Endothelial cell of hepatic sinusoid (primary cell): ENCODE results near the gene SATB2.

Experiments used
- in situ Hi-C: cut with HindIII; loops from 2 replicates; pipeline ENCODE4 v1.10.0; 2017; ENCODE audit warnings: low sequenced_read_pairs

Gene SATB2

DNA sequence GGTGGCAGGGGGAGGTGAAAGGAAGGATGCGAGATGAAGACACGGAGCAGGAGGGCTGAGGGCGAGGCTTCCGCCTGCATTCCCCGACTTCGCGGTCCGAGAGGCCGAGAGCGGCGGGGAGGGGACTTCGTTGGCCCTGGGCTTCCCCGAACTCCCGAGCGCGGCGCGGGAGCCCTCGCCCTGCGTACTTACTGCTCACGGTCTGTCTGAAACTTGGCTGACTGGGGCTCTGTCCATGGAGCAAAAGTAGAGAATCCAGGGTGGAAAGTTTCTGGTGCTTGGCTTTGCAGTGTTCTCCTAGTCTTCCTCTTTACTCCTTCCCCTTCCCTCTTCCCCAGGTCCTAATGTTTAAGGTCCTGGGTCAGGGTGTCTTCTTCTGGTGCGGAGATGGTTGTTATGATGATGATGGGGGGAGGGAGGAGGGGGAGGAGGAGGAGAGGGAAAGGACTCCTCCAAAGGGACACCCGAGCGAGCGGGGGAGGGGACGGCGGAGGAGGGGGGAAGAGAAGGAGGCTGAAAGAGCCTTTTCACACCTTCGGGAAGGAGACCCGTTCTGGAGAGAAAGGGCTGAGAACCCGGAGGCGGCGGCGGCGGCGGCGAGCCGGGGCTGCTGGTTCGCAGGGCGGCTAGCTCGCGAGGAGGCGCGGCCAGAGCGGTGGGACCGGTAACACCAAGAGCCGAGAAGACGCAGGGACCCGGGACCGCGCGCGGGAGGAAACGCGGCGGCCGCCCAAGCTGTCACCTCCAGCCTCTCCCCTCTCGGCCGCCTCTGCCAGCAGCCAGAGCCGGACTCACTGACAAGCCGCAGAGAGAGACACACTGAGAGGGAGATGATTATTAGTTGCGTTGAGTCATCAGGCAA is at the start of gene SATB2:
Gene SATB2, minus strand, starts transcription at position 793 of the 862 bp plus-strand sequence. CDS start 1,902 bp downstream, outside the sequence.
- in situ Hi-C loops: no loop called here

DNA sequence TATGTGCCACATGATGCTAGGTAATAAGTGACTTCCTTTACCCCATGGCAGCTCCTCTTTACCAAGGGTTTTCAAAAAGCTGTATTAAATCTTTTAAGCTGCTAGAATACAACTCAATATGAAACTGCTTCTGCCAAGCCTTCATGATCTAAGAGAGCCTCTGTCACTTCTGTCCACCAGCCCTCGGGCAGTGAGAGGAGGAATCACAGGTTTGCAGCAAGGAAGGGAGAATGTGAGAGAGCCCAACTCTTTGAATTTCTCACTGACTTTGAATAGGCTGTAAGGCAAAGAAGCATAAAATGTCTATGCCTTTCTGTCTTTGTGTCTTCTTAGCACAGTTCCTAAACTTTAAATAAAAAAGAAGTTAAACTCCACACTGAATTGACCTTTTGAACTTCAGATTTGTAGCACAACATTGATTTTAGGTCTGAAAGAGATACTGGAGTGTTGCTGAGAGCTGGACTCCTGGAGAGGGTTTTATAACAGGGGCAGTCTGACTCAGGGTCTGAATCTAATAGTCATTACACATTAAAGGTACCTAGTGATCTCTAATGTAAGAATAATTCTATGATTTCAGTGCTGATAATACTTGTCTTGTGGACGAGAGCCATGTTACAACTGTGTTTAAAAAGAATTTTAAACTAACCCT is 48.1 kb upstream of the SATB2 start:
- in situ Hi-C loops: no loop called here

DNA sequence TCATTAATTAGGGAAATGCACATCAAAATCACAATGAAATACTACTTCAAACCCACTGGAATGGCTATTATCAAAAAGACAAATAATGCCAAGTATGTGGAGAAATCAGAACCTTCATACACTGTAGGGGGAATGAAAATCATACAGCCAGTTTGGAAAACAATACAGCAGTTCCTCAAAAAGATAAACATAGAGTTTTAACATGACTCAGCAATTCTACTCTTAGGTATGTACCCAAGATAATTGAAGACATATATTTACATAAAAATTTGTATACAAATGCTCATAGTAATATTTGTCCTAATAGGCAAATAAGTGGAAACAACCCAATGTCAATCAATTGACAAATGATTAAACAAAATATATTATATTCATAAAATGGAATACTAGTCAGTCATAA is 45.4 kb upstream of the SATB2 start:
- in situ Hi-C loops: no loop called here

DNA sequence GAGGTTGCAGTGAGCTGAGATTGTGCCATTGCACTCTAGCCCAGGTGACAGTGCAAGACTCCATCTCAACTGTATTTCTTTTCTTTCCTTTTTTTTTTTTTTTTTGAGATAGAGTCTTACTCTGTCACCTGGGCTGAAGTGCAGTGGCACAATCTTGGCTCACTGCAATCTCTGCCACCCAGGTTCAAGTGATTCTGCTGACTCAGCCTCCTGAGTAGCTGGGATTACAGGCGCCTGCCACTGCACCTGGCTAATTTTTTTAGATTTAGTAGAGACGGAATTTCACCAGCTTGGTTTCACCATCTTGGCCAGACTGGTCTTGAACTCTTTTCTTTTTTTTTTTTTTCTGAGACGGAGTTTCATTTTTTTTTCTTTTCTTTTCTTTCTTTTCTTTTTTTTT is 41.3 kb upstream of the SATB2 start:
- in situ Hi-C loops: no loop called here

DNA sequence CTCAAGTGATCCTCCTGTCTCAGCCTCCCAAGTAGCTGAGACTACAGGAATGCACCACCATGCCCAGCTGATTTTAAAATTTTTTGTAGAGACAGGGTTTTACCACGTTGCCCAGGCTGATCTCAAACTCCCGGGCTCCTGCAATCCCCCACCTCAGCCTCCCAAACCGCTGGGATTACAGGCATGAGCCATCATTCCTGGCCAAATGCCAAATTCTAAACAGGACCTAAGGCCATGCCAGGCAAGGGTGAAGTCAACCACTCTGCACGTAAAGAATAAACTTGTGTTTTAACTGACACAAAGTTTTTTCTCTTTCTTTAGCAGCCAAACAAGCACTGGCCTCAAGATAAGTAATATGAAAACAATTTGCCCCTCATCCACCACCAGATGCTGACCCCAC is 37.4 kb upstream of the SATB2 start:
- in situ Hi-C loops: no loop called here

DNA sequence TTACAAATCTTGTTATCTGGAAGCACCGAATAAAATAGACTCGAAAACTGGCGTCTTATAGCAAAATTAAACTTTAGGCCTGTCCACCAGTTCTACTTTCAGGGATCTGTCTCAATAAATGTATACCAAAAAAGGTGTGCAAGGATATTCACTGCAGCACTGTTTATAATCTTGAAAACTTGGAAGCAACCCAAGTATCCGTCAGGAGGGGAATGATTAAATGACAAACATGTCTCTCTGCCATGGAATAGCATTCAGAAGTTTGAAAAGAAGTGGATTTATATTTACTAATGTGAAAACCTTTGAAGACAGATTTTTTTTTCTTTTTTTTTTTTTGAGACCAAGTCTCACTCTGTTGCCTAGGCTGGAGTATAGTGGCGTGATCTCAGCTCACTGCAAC is 32.3 kb upstream of the SATB2 start:
- in situ Hi-C loops: no loop called here

DNA sequence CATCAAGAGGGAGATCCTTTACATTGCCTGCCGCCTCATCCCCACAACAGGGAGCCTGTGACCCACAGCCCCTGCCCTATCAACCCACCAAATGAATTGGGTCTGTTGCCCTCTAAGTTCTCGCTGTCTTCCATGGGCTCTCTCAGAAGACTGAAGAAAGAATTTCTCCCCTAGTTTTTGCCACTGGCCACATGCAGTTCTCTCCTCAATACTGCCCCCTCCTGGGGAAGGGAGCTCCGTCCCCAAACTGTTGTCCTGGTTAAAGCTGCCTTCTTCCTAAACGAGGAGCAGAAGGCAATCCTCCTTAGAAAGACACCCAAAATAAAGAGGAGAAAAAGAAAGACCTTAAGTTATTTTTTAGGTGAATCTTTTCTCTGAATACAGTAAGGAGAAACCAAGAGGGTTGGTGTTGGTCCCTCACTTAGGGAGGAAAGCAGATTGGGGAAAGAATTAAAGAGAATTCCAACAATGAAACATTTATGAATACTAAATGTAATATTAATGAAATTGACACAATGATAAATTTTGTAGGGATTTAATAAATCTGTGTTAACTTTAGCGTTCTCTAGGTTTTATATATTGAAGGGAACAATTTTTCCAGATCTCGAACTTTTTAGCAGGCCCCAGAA is 31.1 kb upstream of the SATB2 start:
- in situ Hi-C loops: loop anchor here (5.0 kb wide), 2 partner anchors 832 to 1177 kb away; no protein-coding TSS in a partner anchor

DNA sequence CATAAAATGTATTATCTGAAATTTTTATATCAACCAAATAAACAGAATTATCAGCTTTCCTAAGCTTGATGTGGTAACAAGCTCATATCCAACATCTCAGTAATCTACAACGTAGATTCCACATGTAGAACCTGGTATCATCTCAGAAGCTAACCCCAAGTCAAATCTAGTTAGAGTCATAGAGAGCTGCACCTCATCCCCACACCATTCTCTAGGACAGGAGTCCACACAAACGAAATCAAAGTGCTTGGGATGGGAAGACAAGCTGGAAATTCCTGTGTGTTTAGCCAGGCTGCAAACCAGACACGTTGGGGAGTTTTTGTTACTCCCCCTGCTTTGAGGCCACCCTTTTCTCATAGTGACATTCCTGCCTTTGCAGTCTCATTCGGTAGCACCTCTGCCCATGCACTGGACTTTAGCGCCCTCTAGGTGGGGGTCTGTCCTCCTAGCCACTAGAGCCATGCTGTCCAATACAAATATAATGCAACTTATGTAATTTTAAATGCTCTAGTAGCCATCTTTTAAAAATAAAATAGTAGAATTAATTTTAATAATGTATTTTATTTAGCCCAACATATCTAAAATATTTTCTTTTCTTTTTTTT is 28.1 kb upstream of the SATB2 start:
- in situ Hi-C loops: loop anchor here (5.0 kb wide), 2 partner anchors 829 to 1174 kb away; no protein-coding TSS in a partner anchor

DNA sequence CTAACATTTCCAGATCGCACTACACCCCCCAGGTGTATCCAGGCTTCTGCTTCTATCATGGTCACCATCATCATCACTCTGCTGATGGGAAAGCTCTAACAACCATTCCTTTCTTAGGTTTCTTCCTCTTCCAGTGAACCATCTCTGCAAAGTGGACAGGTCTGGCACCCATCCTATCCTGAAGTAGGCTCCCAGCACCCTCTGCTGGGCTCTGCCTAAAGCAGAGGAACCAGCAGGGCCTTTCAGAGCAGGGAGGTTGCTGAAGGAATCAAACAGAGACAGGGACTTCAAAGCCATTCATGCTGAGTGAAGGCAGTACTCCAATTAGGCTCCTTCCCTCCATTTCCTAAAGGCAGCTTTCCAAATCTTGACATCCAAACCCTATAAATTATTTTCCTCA is 27.2 kb upstream of the SATB2 start:
- in situ Hi-C loops: loop anchor here (5.0 kb wide), 2 partner anchors 828 to 1173 kb away; no protein-coding TSS in a partner anchor

DNA sequence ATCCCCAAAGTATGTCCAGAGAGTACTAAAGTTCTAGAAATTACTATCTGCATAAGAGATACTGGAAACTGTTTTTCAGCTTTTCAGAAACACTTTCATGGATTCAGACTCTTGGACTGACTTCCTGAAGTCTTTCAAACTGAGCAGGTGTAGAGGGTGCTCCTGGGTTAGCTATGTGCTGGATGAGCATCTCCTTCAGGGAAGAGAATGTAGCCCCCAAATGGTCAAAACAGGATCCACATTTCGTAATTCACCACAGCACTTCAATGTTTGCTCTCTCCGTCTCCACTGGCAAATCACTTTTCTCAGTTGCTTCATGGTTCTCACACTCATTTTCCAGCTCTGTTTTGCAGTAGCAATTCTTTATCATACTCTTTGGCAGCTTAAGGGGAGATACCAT is 23.2 kb upstream of the SATB2 start:
- in situ Hi-C loops: no loop called here

DNA sequence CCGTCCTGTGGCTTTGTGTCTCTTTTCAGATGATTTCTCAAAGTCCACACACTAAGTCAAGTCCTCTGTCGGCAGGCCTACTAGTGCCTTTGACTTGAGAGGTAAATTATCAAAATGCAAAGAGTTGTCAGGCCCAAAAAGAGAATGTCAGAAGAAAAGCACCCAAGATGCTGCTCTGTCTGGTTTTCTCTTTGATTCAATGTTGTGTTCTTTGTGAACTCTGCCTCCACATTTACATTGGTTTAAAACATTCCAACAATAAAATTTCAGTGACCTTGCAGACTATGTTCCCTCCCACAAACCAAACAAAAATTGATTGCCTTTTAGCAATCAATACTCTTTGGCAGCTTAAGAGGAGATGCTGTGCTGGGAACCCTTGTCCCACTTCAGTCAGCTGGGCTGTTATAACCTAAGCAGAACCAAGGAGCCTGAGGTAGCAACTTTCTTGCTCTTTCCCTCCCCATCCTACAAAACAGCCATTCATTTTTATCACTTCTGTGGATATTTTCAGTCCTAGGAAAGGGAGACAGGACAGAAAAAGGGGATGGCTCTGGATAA is 19.6 kb upstream of the SATB2 start:
- in situ Hi-C loops: no loop called here

DNA sequence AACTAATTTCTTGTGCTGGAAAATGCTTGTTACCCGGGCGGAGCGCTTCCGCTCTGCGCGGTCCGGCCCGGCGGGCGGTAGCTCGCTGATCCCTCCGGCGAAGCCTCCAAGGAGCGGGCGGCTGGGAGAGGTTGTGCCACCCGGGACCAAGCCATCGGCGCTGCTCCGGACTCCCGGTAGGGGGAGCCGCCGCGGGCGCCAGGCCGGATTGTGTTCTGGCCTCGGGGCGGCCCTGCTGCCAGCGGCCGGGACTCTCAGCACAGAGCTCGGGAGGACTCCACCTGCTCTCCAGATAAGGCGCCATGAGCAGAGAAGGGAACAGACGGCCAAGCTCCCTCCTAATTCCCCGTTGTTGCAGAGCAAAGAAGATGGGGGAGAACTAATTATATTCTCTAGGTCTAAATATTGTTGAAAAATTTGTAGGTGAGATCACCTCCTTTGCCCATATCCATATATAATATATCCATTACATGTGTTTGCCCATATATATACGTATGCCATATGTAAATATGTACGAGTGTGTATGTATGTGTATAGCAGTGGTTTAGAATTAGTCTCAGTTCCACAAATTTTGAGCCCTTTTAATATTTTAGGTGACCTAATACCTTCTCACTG is 13.8 kb upstream of the SATB2 start:
- in situ Hi-C loops: no loop called here

DNA sequence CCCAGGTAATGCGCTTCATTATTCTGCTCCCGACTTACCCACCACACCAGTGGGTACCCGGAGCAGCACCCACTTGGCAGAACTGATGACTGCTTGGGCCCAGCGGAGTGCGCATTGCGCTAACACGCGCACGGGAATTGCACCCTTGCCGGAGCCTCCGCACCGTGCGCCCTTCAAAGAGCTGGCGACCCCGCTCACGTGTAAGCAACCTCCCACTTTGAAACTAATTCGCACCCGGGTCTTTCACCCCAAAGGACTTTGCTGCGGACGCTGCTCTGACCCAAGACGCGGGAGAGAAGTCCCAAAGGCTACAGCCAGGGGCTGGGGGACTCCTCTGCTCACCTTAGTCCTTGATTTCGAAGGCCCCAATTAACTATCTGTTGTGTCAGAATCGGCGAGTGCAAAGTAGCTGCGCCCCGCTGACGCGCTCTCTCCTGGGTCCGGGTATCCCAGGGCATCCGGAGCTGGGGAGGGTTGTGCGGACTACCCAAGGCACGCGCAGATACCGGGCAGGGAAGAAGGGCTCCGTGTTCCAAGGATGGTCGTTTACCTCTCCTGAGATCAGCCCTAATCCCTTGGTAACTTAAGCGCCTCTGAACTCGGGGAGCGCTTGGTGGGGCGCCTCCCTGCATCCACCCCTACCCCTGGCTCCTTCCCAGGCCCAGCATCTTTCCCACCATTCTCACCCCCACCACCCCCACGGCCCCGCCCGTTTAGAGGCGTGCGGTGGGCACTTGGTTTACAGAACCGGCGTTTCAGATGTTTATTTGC is 13.1 kb upstream of the SATB2 start:
- in situ Hi-C loops: no loop called here

DNA sequence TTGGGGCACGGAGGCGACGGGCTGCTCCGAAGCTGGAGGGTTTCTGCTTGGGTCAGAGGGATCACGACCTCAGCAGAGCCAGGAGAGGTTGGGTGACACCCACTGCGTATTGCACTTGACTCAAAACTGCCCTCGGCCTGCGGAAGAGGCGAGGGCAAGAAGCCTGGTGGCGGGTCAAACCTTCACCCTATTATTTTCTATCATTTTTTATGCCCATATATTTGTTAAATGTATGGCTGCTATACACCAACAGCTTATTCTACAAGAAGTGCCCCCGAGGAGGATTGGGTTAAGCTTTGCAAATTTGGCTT is 12.6 kb upstream of the SATB2 start:
- in situ Hi-C loops: no loop called here

DNA sequence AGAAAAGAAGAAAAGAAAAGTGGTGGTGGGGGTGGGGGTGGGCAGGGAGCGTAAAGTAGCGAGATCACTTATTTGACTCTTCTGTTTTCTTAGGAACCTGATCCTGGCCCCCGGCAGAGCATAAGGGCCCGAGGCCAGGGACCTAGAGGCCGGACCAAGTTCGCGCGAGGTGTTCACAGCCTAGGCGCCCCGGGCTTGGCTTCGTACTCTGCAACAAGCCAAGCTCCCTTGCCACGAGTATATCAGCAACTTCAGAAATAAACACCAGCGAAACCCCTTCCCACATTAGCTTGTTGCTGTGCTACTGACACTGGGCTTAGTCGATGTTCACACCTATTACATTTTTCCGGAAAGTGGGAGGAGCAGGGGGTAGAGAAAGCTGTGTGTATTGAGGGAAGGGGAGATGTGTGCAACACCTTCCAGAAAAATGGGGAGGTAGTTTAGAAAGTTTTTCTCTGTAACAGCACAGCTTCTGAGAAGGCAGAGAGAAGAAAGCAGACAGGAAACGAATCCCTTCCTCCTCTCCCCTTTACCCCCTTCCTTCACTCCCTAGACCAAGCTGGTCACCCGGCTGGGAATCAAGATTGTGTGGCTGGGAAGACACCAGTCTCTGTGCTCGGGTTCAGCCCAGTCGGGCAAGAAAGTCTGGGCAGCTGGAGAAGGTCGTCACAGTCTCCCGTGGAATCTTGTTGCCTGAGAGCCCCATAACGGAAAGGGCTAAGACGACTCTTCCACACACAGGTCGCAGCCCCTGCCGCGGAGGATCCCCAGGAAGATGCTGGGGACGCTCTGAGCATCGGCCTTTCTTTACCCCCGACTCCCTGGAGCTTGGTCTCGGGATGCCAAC is 12.0 kb upstream of the SATB2 start:
- in situ Hi-C loops: no loop called here

DNA sequence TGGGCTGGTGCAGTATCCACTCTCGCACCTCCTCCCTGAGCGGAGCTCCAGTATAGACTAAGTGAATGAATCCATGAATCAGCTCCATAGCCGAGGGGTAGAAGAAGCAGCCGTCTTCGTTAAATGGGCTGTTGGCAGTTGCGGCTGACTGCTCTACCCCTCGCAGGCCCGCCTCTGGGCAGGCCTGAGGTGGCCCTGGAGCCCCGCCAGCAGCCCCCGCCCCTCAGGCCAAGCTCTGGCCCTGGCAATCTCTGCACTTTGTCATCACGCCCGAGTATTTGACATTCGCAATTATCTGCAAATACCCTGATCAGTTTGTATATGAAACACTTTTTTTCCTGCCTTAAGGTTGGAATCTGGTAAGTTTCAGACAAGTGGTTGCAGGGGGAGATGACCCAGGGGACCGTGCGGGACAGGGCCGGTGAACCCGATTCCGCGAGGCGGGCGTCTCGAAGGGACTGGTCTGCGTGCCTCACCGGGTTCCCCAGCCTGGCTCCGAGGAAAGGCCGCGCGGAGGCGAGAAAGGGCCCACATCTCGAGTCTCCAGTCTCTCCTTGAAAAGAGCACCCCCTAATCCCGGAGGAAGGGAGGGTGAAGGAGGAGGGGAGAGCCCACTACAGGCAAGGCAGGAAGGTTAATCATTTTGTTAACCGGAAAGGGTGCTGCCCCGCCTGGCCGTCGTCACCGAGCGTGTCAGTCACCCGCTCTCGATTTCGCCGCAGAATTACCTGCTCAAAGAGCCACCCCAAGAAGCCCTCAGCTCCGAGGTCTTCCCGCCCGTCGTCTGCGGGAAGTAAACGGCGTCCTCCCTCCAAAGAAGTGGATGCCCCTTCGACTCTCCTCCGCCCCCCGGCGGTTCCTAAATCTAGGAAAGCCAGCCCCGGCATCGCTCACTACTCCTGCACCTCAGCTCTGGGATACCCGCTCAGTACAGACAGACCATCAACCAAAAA is 11.1 kb upstream of the SATB2 start:
- in situ Hi-C loops: no loop called here

DNA sequence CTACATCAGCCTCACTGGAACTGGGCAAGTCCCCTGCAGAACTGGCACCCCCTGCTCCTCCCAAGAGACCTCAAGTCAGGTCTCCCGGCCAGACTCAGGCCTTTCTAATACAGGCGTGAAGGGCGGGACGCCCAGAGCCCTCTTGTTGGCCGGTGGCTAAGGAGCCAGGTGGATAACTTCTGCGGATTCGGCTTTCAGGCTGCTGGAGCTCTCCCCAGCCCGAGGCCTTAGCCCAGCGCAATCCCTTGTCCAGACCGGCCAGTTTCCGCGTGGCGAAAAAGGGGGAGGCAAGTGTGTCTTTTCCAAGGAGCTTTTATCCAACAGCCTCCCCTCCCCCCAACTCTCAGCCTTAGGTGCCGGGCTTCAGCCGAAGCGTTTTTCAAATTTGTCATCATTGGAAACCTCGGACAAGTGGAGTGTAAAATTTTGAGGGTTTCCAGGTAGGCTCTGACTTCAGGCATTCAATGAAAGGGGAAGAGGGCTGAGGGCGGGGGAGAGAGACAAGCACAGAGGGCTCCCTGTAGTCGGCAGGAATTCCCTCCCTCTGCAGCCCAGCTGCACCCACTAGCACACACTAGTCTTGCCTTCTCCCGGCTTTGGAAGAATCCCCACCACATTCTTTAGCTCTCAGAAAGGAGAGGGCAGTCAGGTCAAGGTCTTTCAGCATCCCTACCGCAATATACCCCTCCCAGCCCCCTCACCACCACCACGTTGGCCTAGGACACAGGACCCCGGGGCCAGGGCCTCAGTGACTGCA is 9.5 kb upstream of the SATB2 start:
- in situ Hi-C loops: no loop called here
